ENCODE measurements around the gene SLC25A13.

Gene SLC25A13

DNA sequence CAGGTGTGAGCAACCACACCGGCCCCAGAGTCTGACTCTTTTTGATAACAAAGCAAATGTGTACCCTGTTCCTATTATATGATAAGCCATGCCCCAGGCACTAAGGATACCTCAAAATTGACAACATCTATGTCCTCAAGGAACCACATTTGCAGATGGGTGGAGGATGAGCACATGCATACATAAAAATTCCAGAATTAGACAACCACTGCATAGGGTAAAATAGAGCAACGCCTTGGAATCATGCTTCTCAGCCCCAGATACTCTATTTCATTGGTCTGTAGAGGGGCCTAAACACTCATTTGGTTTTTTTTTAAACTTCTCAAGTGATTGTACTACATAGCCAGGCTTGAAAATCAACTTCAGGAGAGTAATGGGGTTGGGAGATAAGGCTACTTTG, 78.7 kb downstream of the SLC25A13 start:
- no peak for DNase-seq (ENCODE audit: low read depth in 2 of 2)

DNA sequence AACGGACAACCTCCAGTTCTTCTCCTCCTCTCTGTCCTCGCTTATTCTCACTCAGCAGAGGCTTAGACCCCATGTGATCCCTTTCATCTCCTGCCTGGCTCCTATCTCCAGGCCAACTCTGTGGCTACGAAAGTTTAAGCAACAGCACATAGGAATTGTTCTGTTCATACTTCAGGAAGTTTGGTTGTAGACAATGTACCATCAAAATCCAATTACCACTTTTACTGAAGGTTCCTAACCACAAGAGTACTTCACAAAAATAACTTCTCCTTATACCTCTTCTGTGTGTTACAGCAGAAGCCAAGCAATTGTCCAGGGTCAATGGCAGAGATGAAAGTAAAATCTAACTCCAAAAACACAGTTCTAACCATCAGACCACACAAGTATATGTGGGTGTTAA, 80.0 kb downstream of the SLC25A13 start:
- no peak for DNase-seq (ENCODE audit: low read depth in 2 of 2)

DNA sequence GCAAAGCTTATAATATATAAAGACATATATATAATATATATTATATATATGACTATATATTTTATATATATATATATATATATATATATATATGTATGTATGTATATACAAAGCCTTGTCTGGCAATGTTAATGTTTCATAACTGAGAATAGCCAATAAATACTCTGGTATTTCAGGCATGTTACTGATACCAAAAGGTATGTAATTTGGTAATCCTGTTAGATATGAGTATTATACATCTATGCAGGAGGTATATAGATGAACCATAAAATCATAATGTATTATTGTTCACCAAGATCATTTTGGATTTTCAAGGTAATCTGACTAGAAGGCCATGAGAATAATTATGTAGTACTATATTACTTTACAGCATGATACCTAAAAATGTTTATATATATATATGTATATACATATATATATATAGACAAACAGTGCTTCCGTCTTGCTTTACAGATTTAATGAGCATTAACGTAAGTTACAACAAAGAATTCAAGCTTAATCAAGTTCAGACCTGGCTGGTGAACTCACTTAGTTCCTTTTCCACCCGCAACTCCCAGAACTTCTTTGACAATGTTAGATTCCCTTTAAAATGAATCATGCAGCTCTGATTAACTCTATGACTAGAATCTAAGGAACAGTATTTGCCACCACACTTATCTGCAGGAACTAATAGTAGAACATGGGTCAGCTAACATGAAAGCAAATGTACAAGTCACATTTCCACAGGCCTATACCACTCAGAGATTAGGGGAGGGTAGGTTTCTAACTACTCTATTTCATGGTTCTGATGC, 82.7 kb downstream of the SLC25A13 start:
- no peak for DNase-seq (ENCODE audit: low read depth in 2 of 2)

DNA sequence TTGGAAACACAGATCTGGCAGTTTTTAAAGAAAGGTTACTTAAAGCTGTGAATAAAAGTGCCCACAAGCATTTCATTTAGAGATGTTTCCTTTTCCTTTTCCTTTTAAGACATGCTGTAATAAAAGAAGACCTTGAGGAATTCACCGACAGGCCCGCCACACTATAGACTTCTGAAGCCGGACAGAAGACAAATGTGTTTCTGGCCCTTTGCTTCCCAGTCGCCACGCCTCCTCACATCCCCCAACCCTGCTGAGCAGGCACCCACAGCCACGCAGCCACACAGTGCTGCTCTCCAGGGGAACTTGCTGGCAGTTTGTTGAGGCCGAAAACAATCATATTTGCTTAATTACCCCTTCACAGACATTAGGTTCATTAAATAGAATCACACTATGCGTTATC, 83.4 kb downstream of the SLC25A13 start:
- no peak for DNase-seq (ENCODE audit: low read depth in 2 of 2)

DNA sequence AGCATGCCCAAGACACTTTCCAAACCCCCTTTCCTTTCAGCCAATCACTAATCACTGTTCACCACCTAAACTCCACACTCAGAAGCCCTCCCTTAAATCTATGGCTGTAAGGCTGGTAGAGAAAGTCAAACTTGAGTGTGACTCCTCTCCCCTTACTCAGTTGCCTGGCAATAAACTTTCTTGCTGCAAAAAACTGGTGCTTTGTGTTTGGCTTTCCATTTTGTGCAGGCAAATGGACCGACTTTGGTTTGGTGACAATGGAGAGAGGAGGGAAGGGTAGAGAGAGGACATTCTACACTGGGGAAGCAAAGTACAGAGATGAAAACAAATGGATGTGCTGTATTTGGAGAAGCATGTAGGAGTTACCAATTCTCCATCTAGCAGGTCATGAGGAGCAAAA, 84.9 kb downstream of the SLC25A13 start:
- DNase-seq (ENCODE audit: low read depth in 2 of 2): no peak

DNA sequence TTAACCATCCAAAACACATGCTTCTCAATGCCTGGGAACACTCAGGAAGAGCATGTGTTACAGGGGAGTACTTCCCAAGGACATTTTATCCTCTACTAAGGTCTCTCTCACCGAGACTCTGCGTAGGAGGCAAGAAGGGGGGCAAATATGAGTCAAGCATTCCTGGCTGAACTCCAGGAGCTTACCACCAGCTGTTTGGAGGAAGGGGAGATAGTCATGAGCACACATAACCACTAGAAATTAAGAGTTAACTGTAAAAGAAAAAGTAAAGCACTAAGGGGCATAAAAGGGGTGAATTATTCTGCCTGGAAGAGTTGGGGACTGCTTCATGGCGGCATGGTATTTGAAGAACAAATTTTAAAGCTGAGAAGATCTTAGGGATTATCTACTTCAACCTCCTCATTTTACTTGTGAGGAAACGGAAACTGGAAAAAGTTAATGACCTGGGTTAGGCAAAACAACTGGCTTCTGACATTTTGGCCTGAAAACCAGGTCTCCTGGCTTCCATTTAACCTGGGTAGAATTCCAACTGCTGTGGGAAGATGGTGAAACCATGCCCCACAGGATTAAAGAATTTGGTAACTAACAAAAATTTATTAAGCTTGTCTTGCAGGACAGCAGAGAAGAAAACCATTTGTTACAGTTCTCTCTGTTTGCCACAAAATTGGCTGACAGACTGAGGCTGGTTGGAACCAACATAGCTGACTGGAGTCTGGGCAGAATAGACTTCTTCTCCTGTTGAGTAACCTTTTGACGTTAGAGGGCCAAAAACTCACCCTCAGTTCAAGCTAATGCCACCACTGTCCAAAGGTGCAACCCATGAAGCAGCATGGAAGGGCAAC, 85.5 kb downstream of the SLC25A13 start:
- no peak for DNase-seq (ENCODE audit: low read depth in 2 of 2)

DNA sequence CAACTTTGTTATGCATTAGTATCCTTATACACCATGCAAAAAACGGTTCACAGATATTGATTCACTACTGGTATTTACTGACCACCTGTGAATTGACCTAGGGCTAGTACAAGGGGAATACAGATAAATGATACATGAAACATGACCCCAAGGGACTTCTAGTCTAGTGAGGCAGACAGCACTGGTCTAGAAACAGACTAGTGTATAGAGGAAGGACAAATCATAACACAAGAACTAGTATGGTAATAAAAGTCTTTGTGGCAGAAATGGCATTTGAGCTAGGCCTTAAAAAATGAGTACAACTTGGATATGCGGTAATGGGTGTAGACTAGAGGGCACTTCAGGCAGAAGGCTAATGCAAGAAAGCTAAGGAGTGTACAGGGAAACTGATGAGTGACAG, 86.6 kb downstream of the SLC25A13 start:
- no peak for DNase-seq (ENCODE audit: low read depth in 2 of 2)

DNA sequence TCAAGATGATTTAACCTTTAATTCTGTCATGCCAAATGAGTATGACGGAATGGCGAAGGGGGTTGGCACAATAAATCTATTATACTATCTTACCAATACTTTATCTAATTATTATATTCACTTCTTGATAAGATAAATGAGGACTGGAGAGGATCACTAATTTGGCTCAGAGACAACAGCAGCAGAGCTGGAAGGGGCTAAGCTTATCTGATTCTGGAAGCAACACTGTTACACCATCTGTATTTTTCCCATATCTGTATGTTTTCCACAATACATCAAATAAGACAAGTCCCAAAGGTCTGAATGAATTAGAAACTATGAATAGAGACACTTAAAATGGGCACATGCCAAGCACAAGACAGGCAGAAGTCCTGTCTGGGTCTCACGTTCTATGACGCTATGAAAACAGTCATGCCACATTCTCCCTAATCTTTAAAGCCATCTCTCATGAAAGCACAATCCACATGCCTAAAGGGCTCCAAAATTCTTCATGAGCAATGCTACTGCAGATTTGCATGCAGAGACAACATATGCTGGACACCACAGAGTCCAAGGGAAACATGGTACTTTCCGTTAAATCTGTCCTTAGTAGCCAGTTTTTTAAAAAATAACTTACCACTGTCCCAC, 88.3 kb downstream of the SLC25A13 start:
- DNase-seq (ENCODE audit: low read depth in 2 of 2): no peak

DNA sequence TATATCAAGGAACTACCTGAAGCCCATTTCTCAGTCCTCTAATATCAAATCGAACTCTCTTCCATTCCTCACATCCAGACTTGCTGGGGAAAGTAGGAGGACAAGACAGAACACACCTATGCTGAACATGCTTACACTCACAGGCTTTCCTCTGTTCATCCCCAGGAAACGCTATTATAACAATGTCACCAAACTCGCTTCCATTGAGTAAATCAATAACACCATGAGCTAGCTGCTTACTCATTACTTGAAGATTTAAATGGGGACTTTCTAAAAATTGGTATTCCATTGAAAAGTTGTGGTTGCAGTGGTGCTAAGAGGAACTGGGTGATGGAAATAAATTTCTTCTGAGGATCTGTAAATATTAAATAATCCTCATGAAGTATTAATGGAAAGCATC, 88.8 kb downstream of the SLC25A13 start:
- DNase-seq (ENCODE audit: low read depth in 2 of 2): no peak

DNA sequence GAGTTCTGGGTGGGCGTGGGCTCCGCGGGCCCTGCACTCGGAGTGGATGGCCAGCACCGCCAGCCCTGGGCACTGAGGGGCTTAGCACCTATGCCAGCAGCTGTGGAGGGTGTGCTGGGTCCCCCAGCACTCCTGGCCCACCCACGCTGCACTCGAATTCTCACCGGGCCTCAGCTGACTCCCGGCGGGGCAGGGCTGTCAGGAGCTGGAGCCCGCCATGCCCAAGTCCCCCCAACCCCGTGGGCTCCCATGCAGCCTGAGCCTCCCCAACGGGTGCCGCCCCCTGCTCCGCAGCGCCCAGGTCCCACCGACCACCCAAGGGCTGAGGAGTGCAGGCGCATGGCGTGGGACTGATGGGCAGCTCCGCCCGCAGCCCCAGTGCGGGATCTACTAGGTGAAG, 93.1 kb downstream of the SLC25A13 start:
- DNase-seq (ENCODE audit: low read depth in 2 of 2): no peak

DNA sequence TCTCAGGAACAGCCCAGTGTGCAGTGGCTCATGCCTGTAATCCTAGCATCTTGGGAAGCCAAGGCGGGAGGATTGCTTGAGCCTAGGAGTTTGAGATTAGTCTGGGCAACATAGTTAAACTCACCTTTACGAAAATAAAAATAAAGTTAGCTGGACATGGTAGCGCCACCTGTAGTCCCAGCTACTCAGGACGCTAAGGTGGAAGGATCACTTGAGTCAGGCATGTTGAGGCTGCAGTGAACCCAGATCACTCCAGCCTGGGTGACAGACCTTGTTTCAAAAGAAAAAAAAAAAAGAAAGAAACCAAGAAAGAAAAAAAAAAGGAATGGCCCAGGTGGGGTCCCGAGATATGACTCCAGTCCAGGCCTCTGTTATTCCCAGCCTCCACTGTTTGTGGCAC, 96.6 kb downstream of the SLC25A13 start:
- DNase-seq (ENCODE audit: low read depth in 2 of 2): no peak

DNA sequence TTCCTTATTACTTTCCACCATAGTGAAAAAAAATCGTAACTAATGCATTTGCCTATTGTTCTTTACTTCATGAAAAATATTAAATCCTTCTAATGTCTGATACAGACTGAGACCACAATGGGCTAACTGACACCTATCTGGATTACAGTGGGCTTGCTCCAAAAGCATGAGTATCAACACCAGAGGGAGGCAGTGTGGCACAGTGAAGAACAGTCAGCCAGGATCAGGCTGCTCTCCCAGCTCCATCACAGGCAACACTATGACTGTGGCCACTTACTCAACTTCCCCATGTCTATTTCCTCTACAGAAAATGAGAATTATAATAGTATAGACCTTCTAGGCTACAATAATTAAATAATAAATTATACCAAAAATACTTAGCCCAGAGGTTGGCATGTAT, 97.2 kb downstream of the SLC25A13 start:
- no peak for DNase-seq (ENCODE audit: low read depth in 2 of 2)

DNA sequence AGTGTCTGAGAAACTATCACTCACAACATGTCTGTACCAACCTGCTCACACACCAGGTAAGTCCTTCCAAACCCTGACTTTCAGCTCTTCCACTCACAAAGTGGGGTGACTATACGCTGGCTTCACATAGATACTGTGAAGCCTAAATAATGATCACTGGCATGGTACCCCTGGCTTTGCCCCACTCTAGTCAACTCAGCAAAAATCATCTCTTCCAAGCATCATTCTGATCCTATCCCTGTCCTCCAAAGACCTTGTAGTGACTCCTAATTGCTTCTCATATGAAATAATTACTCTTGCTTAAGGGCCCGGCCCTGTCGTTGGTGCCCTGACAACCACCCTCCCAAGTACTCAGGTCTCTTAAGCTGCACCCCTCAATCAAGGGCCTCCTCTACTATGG, 97.8 kb downstream of the SLC25A13 start:
- DNase-seq (ENCODE audit: low read depth in 2 of 2): no peak

DNA sequence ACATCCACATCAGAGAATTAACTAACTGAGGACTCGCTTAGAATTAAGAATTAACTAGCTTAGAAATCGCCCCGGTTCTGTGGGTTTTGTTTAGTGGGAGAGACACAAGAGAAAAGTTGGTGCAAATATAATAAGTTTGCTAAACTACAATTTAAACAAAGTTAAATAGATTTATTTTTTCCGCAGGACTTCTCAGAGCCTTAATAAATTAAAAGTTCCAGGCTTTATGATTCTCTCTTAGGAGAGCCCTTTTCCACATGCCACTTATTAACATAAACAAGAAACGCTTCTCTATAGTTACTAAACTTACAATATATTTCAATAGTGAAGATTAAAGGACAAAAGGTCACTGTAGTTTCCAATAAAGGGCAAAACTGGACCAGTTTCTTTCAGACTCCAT, 100.0 kb downstream of the SLC25A13 start:
- DNase-seq (ENCODE audit: low read depth in 2 of 2): no peak

DNA sequence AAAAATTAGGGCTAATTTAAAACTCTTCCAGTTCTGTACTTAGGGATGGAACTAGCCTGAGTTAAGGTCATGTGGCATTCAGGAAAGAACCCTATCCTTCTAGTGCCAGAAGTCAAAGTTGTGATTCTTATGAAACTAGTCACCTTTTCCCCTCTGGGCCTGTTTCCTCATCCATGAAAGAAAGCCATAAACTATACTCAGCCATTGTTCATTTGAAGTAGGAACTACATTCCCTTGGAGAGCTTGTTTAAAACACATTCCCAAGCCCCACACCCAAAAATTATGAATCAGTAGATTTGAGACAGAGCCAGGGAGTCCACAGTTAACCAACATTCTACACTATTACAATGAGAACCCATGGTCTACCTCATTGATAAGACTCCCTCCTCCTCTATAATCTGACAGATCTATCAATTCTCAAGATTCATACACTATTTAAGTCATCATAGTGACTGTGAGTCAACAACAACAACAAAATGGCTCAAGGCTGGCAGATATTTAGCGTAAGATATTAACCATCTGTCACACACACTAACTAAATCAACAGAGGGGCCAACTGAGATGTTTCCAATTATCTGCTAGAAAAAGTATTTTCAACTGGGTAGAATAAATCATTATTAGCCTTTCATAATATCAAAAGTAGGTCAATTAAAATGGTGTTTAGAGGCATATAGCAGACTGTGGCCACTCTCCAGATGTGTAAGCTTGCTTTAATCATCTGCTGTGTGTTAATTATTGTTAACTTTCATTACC, 102.3 kb downstream of the SLC25A13 start:
- DNase-seq (ENCODE audit: low read depth in 2 of 2): no peak

DNA sequence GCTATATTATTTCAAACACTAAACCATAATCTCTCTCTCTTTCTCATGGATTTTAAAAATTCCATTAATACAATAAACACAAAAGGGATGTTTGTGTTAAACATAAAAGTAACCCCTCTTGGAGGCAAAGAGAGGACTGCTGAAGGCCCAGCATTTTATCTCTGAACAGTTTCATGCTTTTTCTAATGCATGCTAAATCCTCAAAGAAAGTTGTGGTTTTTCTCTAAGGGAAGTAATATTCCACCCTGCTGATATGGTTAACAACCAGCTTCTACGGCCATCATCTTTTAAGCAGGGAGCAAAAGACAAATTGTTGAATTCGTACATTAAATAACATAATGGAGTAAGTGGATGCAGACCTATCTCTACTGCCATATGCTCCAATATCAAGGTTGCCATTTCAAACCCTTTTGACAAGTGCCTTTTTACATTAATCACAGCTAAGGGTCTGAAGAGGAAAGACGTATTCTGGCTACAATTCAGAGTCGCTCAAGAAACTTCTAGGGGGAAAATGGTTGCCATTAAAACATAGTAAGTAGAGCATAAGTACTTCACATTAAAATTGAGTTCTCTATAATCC, 103.1 kb downstream of the SLC25A13 start:
- no peak for DNase-seq (ENCODE audit: low read depth in 2 of 2)

DNA sequence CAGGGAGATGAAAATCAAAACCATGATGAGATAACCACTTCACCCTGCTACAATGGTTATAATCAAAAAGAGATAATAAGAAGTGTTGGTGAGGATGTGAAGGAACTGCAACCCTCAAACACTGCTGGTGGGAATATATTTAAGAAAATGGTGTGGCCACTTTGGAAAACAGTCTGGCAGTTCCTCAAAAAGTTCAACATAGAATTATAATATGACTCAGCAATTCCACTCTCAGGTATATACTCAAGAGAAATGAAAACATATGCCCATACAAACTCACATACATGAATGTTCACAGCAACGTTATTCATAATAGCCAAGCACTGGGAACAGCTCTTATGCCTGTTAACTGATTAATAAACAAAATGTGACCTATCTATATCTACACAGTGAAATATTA, 104.8 kb downstream of the SLC25A13 start:
- no peak for DNase-seq (ENCODE audit: low read depth in 2 of 2)

DNA sequence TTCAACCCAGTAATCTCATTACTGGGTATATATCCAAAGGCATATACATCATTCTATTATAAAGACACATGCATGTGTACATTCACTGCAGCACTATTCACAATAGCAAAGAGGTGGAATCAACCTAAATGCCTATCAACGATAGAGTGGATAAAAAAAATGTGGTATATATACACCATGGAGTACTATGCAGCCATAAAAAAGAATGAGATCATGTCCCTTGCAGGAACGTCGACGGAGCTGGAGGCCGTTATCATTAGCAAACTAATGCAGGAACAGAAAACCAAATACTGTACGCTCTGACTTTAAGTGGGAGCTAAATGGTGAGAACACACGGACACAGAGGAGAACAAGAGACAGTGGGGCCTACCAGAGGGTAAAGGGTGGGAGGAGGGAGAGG, 105.5 kb downstream of the SLC25A13 start:
- no peak for DNase-seq (ENCODE audit: low read depth in 2 of 2)

DNA sequence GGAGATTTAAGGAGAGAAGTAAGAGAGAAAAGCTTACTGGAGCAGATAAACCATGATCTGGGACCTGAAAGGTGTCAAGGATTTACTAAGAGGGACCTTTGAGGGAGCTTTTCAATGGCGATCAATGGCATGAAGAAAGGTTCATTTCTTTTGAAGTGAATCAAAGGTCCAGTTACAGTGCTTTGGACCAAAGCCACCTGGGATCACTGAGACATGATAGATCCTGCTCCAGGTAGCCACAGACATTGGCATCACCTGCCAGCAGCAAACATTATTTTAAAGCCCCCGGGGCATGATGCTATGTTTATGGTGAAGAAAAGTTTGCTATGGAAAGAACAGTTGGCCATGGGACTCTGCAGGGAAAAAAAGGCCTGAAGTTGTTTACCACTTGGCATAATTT, 109.4 kb downstream of the SLC25A13 start:
- no peak for DNase-seq (ENCODE audit: low read depth in 2 of 2)

DNA sequence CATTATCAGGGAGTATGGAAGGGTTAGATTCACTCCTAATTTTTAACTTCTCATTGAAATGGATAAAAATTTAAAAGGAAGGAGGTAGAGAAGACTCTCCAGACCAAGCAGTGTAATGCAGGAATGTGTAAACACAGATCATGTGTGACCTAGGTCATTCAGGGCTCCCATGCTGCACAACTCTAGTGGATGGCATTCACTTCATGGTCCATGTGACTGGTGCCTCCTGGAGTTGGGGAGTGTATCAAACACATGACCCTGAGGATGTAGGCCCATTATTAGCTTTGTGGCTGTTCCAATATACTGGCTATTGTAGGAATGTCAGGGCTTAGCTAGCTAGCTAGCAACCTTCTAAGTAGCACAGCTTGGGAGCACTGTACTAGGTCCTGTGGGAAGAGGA, 109.9 kb downstream of the SLC25A13 start:
- no peak for DNase-seq (ENCODE audit: low read depth in 2 of 2)

DNA sequence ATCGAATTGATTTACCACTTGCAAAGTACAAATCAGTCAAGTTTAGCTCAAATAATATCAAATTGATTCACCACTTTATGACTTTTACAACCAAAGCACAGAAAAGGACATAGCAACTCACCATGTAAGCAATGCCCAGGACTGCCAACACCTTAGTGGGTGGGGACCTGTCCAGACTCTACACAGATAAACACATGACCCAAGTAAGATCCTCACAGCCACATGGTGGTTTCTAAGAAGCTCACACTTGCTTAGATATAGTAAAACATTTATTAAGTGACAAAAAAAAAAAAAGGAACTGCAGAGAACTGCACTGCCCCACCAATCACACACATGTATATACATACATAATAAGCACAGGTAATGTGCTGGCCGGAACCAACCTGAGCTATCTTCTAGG, 116.2 kb downstream of the SLC25A13 start:
- no peak for DNase-seq (ENCODE audit: low read depth in 2 of 2)

DNA sequence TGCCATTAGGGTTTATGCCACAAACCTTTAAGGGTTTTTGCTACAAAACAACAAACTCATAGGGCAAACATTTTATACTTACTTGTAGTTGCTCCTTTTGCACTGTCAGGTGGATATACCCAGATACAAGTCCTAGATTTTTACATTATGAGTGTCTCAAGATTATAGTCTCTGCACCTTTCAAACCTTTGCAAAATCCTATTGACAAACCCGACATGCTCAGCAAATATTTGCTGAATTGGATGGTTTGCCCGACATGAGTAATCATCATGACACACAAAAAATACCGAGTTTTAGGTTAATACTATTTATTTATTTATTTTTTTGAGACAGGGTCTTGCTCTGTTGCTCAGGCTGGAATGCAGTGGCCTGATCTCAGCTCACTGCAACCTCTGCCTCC, 117.3 kb downstream of the SLC25A13 start:
- no peak for DNase-seq (ENCODE audit: low read depth in 2 of 2)
